ENCODE measurements around the gene FOXO6. TPM values are rescaled to one million over a fixed set of nuclear protein-coding genes. Genes with fewer than 3 reads are reported as not detected.

Gene FOXO6
- total and polyA plus RNA-seq, 12 donors: 0.30 to 2.6 (median 1.3) TPM

DNA sequence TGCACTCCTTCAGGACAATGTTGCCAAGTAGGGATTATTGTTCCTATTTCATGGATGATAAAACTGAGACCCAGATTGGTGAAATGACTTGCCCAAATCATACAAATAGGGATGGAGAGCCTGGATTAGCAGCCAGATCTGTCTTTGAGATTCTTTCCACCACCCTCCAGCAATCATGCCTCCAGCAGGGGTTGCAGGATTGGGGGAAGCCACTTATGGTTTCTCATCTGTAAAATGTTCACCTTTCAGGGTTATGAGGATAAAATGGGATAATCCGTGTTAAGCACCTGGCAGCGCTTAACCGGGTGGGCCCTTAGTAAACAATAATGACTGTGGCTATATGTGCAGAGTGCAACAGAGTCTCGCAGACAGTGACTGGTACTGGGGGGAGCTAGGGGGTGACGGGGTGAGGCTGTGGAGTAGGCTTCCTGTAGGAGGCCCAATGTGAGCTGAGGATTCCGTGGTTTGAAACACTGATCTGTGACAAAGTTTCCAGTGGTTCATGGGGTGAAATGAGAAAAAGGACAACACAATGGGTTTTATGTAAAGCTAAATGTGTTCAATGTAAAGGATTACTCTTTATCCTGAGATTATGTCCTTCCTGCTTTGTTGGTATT is 33.7 kb upstream of the FOXO6 start:
- 73 to 90% methylated on average over 6 of the region's 6 CpGs for WGBS, 2 donors
- TF ChIP-seq, protein P1, sequence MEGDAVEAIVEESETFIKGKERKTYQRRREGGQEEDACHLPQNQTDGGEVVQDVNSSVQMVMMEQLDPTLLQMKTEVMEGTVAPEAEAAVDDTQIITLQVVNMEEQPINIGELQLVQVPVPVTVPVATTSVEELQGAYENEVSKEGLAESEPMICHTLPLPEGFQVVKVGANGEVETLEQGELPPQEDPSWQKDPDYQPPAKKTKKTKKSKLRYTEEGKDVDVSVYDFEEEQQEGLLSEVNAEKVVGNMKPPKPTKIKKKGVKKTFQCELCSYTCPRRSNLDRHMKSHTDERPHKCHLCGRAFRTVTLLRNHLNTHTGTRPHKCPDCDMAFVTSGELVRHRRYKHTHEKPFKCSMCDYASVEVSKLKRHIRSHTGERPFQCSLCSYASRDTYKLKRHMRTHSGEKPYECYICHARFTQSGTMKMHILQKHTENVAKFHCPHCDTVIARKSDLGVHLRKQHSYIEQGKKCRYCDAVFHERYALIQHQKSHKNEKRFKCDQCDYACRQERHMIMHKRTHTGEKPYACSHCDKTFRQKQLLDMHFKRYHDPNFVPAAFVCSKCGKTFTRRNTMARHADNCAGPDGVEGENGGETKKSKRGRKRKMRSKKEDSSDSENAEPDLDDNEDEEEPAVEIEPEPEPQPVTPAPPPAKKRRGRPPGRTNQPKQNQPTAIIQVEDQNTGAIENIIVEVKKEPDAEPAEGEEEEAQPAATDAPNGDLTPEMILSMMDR (IDR thresholded peaks at IDR 0.05): no peak
- intact Hi-C loops (cut with DNase I): loop anchor here in 1 of 10 donors (5.0 kb wide), 1 partner anchor 75 kb away; no protein-coding TSS in a partner anchor

DNA sequence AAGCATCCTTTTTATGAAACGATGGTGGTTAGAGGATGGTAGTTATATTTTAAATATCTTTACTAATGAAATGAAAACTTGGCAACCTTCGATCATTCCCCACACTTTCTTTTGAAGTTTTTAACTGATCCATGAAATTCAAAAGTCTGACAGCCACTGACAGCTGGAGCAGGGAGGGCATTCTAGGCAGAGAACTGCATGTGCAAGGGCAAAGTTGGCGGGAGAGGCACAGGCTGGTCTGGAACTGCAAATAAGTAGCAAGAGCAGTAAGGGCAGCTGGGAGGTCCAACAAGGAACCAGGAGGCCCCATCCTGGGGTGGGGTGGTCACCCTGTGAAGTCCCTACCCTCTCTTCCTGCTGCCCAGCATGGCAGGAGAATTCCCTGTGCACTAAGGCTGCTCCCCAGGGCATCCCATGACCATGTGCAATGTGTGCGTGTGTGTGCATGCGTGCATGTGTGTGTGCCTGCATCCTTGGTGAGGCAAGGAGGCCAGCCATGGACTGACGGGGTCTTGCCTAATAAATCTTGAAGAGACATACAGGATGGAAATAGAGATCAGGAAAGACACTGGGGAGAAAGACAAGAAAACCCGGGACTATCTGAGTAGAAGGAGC is 33.1 kb upstream of the FOXO6 start:
- no peak for DNase-seq
- no peaks in the 10 kb centered on the region for H3K36me3 ChIP-seq
- WGBS, 2 donors: 88 to 89% methylated on average over 7 of the region's 7 CpGs
- no peak overlapping the region for H3K4me3 ChIP-seq
- intact Hi-C loops (cut with DNase I): loop anchor here in 1 of 10 donors (5.0 kb wide), 1 partner anchor 74 kb away; no protein-coding TSS in a partner anchor
- H3K27me3 ChIP-seq: peaks cover 0 to 15% (median 0%) of the 10 kb centered on the region in 7 donors
- no peak for ATAC-seq
- H3K27ac ChIP-seq: no peak overlapping the region
- H3K4me1 ChIP-seq: no peaks in the 10 kb centered on the region
- TF ChIP-seq, protein P1 (IDR thresholded peaks at IDR 0.05): no peak
- no peaks in the 10 kb centered on the region for H3K9me3 ChIP-seq

More for the DNA sequence above, 33.7 kb upstream of the FOXO6 start:
- DNase-seq (no peak), ATAC-seq (no peak)
- Histone ChIP-seq H3K27me3 (peaks cover 0 to 15% (median 0%) of the 10 kb centered on the region in 7 donors), H3K4me1 (no peaks in the 10 kb centered on the region), H3K4me3 (no peak overlapping the region), H3K9me3 (no peaks in the 10 kb centered on the region), H3K27ac (no peak overlapping the region), H3K36me3 (no peaks in the 10 kb centered on the region)

DNA sequence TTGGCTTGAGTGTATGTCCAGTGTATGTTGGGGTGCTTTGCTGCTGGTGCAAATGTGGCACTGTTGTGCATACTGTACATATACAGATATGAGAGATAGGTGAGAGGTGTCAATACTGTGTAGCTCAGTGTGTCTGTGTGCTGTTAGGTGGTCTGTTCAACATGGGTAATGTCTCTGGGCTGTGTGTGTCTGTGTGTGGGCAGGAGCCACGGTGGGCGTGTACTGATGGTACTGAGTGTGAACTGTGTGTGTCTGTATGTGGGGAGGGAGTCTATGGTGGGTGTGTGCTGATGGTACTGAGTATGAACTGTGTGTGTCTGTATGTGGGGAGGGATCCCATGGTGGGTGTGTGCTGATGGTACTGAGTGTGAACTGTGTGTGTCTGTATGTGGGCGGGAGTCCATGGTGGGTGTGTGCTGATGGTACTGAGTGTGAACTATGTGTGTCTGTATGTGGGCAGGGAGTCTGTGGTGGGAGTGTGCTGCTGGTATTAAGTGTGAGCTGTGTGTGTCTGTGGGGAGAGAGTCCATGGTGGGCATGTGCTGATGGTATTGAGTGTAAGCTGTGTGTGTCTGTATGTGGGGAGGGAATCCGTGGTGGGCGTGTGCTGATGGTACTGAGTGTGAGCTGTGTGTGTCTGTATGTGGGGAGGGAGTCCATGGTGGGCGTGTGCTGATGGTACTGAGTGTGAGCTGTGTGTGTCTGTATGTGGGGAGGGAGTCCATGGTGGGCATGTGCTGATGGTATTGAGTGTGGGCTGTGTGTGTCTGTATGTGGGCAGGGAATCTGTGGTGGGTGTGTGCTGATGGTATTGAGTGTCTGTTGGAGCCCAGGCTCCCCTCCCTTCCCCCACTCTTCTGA is 32.2 kb upstream of the FOXO6 start:
- intact Hi-C loops (cut with DNase I): loop anchor here in 1 of 10 donors (5.0 kb wide), 1 partner anchor 73 kb away; no protein-coding TSS in a partner anchor
- Histone ChIP-seq H3K27me3 (peaks cover 0 to 15% (median 0%) of the 10 kb centered on the region in 7 donors), H3K27ac (no peak overlapping the region), H3K4me1 (no peaks in the 10 kb centered on the region), H3K9me3 (peaks cover 0 to 5% (median 0%) of the 10 kb centered on the region in 11 donors), H3K4me3 (no peak overlapping the region), H3K36me3 (no peaks in the 10 kb centered on the region)
- 91 to 93% methylated on average over 6 of the region's 6 CpGs for WGBS, 2 donors
- no peak for ATAC-seq
- no peak for DNase-seq
- TF ChIP-seq, protein P1 (IDR thresholded peaks at IDR 0.05): no peak
